Kidney (tissue), 14 donors: ENCODE data around the gene PDGFD. TPM values are rescaled to one million over a fixed set of nuclear protein-coding genes. Genes with fewer than 3 reads are reported as not detected.
A peak's percentile ranks its signal among the peaks of the same experiment; 100 is the strongest.

Experiments used
- DNase-seq, 5 donors: peaks; one replicate each; pipeline ENCODE4 v3.0.0-alpha.2; 2013 to 2020
- FAIRE-seq: peaks from 2 replicates; lab custom pipeline; 2012; peaks lifted over from hg19 to GRCh38; lab: Jason Lieb, UNC
- H3K27ac ChIP-seq, 2 donors: one replicate each; pipeline ENCODE4 v1.7.0; 2013; ENCODE audit warnings: low read depth in 2 of 2, low read length in 2 of 2, inconsistent platforms in 1 of 2
- H3K27me3 ChIP-seq: one replicate; pipeline ENCODE4 v1.7.1; 2013; ENCODE audit warnings: low read length, inconsistent platforms; ENCODE audit not compliant: control insufficient read depth, insufficient read depth
- H3K36me3 ChIP-seq, 3 donors: one replicate each; pipeline versions ENCODE4 v1.7.0 to v1.7.1; 2013; ENCODE audit warnings: low read length in 3 of 3, control low read depth in 1 of 3, inconsistent platforms in 1 of 3; ENCODE audit not compliant: insufficient read depth in 3 of 3, control insufficient read depth in 2 of 3
- H3K4me1 ChIP-seq, 3 donors: one replicate each; pipeline versions ENCODE4 v1.7.0 to v1.7.1; 2013; ENCODE audit warnings: low read length in 3 of 3, inconsistent platforms in 1 of 3, low read depth in 1 of 3; ENCODE audit not compliant: control insufficient read depth in 2 of 3, insufficient read depth in 2 of 3
- H3K4me3 ChIP-seq, 3 donors: one replicate each; pipeline versions ENCODE4 v1.7.0 to v1.8.1; 2013; ENCODE audit warnings: low read length in 3 of 3, control low read depth in 1 of 3, inconsistent platforms in 1 of 3
- H3K9ac ChIP-seq, 3 donors: one replicate each; pipeline versions ENCODE4 v1.7.0 to v1.7.1; 2013; ENCODE audit warnings: low read length in 3 of 3, control low read depth in 1 of 3, inconsistent platforms in 1 of 3
- H3K9me3 ChIP-seq, 3 donors: one replicate each; pipeline versions ENCODE4 v1.7.0 to v1.7.1; 2013; ENCODE audit warnings: low read length in 3 of 3, control low read depth in 1 of 3, inconsistent platforms in 1 of 3; ENCODE audit not compliant: control insufficient read depth in 2 of 3, insufficient read depth in 1 of 3
- CTCF ChIP-seq: IDR thresholded peaks from 3 replicates; pipeline ENCODE4 v1.5.1; 2012; ENCODE audit warnings: mild to moderate bottlenecking, moderate library complexity, borderline replicate concordance; ENCODE audit not compliant: insufficient read depth; ENCODE audit errors: extremely low read depth
- intact Hi-C: fragments of 100-400 bp; cut with DNase I; formaldehyde crosslinking; loops from one replicate; pipeline ENCODE4 v1.11.1; 2022
- polyA plus RNA-seq: library from polyadenylated mRNA; stranded (reverse); fragments of 350-450 nt; fragmentation: Illumina TruSeq; extraction: RNeasy Lipid Tissue Mini Kit (QIAGEN cat#74804); gene quantifications from one replicate; pipeline ENCODE4 v1.2.3, GENCODE V29; 2014; ENCODE audit warnings: low read depth, low replicate concordance; ENCODE audit not compliant: insufficient read depth
- total RNA-seq: library from RNA; stranded (reverse); fragmentation: NEBNext Ultra II Directional; extraction: Animal tissue kit (Norgen Biotek cat#: 25700); gene quantifications from one replicate; pipeline ENCODE4 v1.2.1, GENCODE V29; 2021
- donor health status: control.
- donor health status: control.
- donor health status: control.
- donor health status: control.
- donor health status: control.
- donor health status: DM: yes; HTN: yes; CAD: no.
- donor health status: Normal renal cell carcinoma (clear cell type).

PDGFD gene
- total and polyA plus RNA-seq, 2 donors from 2014 or later = 5.3 to 12.2 TPM

- no peak overlapping the region for H3K4me3 ChIP-seq
- no peaks in the 10 kb centered on the region for H3K27me3 ChIP-seq
- no peak overlapping the region for H3K9ac ChIP-seq
- DNase-seq = no peak
- no peak for TF ChIP-seq CTCF
- intact Hi-C loops = no loop called here
- H3K27ac ChIP-seq = no peak overlapping the region
- H3K4me1 ChIP-seq = no peaks in the 10 kb centered on the region
- no peak for FAIRE-seq
- H3K36me3 ChIP-seq = no peaks in the 10 kb centered on the region
- H3K9me3 ChIP-seq = no peaks in the 10 kb centered on the region
These were observed 17.0 kb downstream of the PDGFD start for GRCh38 chr11:104146943-104147342.

GRCh38 chr11:104146421-104146820, 17.5 kb downstream of the PDGFD start:
- Histone ChIP-seq H3K36me3 (no peaks in the 10 kb centered on the region), H3K27ac (no peak overlapping the region), H3K4me3 (no peak overlapping the region), H3K27me3 (no peaks in the 10 kb centered on the region), H3K4me1 (no peaks in the 10 kb centered on the region), H3K9me3 (no peaks in the 10 kb centered on the region), H3K9ac (no peak overlapping the region)
- intact Hi-C loops = no loop called here
- FAIRE-seq (no peak), DNase-seq (no peak)
- TF ChIP-seq CTCF = no peak

GRCh38 chr11:104145062-104145461, 18.9 kb downstream of the PDGFD start:
- H3K27ac ChIP-seq = no peak overlapping the region
- H3K9ac ChIP-seq = no peak overlapping the region
- H3K27me3 ChIP-seq = no peaks in the 10 kb centered on the region
- no peaks in the 10 kb centered on the region for H3K4me1 ChIP-seq
- TF ChIP-seq CTCF = no peak
- H3K9me3 ChIP-seq = no peaks in the 10 kb centered on the region
- DNase-seq (no peak), FAIRE-seq (no peak)
- no peak overlapping the region for H3K4me3 ChIP-seq
- no peaks in the 10 kb centered on the region for H3K36me3 ChIP-seq
- intact Hi-C loops = no loop called here

- no peaks in the 10 kb centered on the region for H3K27me3 ChIP-seq
- no peaks in the 10 kb centered on the region for H3K36me3 ChIP-seq
- intact Hi-C loops = no loop called here
- H3K27ac ChIP-seq = no peak overlapping the region
- DNase-seq (peak in 3 of 5 donors; percentile 33 to 41 (median 36)), FAIRE-seq (no peak)
- no peak overlapping the region for H3K9ac ChIP-seq
- no peaks in the 10 kb centered on the region for H3K9me3 ChIP-seq
- no peak for TF ChIP-seq CTCF
- no peak overlapping the region for H3K4me3 ChIP-seq
- H3K4me1 ChIP-seq = no peaks in the 10 kb centered on the region
These were observed 21.2 kb downstream of the PDGFD start for GRCh38 chr11:104142698-104143097.
